ENCODE data around the gene ROR1.

The ROR1 gene

DNA sequence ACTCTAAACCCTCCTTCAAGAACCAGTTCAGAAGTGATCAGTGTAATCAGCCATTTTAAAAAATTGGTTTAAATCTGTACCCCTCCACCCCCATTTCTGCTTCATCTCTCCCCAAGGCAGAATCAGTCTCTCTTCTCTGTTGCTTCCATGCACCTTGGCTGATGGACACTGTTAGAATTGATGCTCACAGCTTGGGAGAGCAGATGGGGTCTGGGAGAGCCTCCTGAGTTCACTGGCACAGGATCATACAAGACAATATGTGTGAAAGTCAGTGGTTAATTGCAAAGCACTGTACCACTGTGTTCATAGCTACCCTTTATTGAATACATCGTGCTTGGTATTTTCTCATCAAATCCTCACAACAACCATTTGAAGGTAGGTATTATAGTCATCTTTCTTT, 140.9 kb downstream of the ROR1 start:
- H3K27me3 ChIP-seq (ENCODE audit: control insufficient read depth in 1 of 2, insufficient read depth in 1 of 2, low read length in 2 of 2), result no peaks in the 10 kb centered on the region
- no peak overlapping the region for H3K4me2 ChIP-seq (ENCODE audit: low read length, poor library complexity, severe bottlenecking)
- no peak overlapping the region for H3K9ac ChIP-seq (ENCODE audit: low read length)
- peaks cover 20% of the 10 kb centered on the region for H3K4me1 ChIP-seq (ENCODE audit: control insufficient read depth, insufficient read depth, low read depth, low read length)
- no peak overlapping the region for H3K18ac ChIP-seq (ENCODE audit: low read depth in 1 of 2, low read length in 2 of 2)
- H2AFZ ChIP-seq (ENCODE audit: low read depth, low read length), result no peak overlapping the region
- H3K4ac ChIP-seq (ENCODE audit: low read depth in 1 of 2, low read length in 2 of 2), result no peak overlapping the region
- no peaks in the 10 kb centered on the region for H3K9me3 ChIP-seq (ENCODE audit: control insufficient read depth, low read length)
- no CpG with 5 or more reads among the region's 1 CpG for WGBS
- H3K23ac ChIP-seq (ENCODE audit: low read length in 2 of 2), result no peak overlapping the region
- H4K8ac ChIP-seq (ENCODE audit: low read length), result no peak overlapping the region
- no peak overlapping the region for H3K4me3 ChIP-seq (ENCODE audit: insufficient read depth in 1 of 2, low read depth in 1 of 2, low read length in 2 of 2)
- no peak overlapping the region for H2BK5ac ChIP-seq (ENCODE audit: low read depth, low read length, poor library complexity, severe bottlenecking)
- H4K91ac ChIP-seq (ENCODE audit: low read length), result no peak overlapping the region
- H2BK15ac ChIP-seq (ENCODE audit: low read depth, poor library complexity, severe bottlenecking), result no peak overlapping the region
- no peak overlapping the region for H2BK12ac ChIP-seq (ENCODE audit: low read length in 2 of 2)
- peaks cover 16% of the 10 kb centered on the region for H3K79me1 ChIP-seq (replicated peaks; ENCODE audit: low read length, poor library complexity, severe bottlenecking)
- no peak for DNase-seq
- no peak overlapping the region for H2AK5ac ChIP-seq (ENCODE audit: low read length, severe bottlenecking)
- H3K14ac ChIP-seq (ENCODE audit: low read length in 2 of 2), result no peak overlapping the region
- no peak overlapping the region for H3K27ac ChIP-seq (ENCODE audit: low read length, poor library complexity, severe bottlenecking)
- H2BK120ac ChIP-seq (ENCODE audit: low read depth, low read length), result no peak overlapping the region
- H3K36me3 ChIP-seq (ENCODE audit: control insufficient read depth in 1 of 2, insufficient read depth in 2 of 2, low read depth in 1 of 2, low read length in 2 of 2), result no peaks in the 10 kb centered on the region

DNA sequence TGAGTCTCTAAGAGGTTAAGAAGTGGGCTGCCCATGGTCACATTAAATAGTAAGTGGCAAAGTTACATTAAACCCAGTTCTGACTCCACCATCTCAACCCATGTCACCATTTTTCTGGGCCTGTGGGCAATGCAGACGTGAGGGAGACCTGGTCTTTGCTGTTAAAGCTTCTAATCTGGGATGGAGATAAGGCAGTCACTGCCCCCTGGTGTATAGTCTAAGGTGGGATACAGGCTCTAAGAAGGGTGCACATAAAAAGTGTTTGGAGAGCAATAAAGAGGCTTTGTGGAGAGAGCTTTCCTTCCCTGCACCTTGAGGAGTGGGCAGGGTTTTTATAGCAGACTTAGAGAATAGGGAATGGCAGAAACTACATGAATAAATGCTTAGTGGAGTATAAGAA, 141.3 kb downstream of the ROR1 start:
- H3K23ac ChIP-seq (ENCODE audit: low read length in 2 of 2), result no peak overlapping the region
- H3K27me3 ChIP-seq (ENCODE audit: control insufficient read depth in 1 of 2, insufficient read depth in 1 of 2, low read length in 2 of 2), result no peaks in the 10 kb centered on the region
- H2BK5ac ChIP-seq (ENCODE audit: low read depth, low read length, poor library complexity, severe bottlenecking), result no peak overlapping the region
- no peak overlapping the region for H2BK120ac ChIP-seq (ENCODE audit: low read depth, low read length)
- peak; percentile 26 for DNase-seq
- H2BK12ac ChIP-seq (ENCODE audit: low read length in 2 of 2), result no peak overlapping the region
- H3K4ac ChIP-seq (ENCODE audit: low read depth in 1 of 2, low read length in 2 of 2), result no peak overlapping the region
- no peak overlapping the region for H2AFZ ChIP-seq (ENCODE audit: low read depth, low read length)
- H2BK15ac ChIP-seq (ENCODE audit: low read depth, poor library complexity, severe bottlenecking), result no peak overlapping the region
- no peak overlapping the region for H3K4me3 ChIP-seq (ENCODE audit: insufficient read depth in 1 of 2, low read depth in 1 of 2, low read length in 2 of 2)
- no peaks in the 10 kb centered on the region for H3K36me3 ChIP-seq (ENCODE audit: control insufficient read depth in 1 of 2, insufficient read depth in 2 of 2, low read depth in 1 of 2, low read length in 2 of 2)
- H3K9ac ChIP-seq (ENCODE audit: low read length), result no peak overlapping the region
- H2AK5ac ChIP-seq (ENCODE audit: low read length, severe bottlenecking), result no peak overlapping the region
- WGBS, result 96% methylated on average over 1 of the region's 1 CpG
- H3K79me1 ChIP-seq (replicated peaks; ENCODE audit: low read length, poor library complexity, severe bottlenecking), result peaks cover 16% of the 10 kb centered on the region
- H3K27ac ChIP-seq (ENCODE audit: low read length, poor library complexity, severe bottlenecking), result no peak overlapping the region
- H3K9me3 ChIP-seq (ENCODE audit: control insufficient read depth, low read length), result no peaks in the 10 kb centered on the region
- no peak overlapping the region for H3K14ac ChIP-seq (ENCODE audit: low read length in 2 of 2)
- no peak overlapping the region for H3K18ac ChIP-seq (ENCODE audit: low read depth in 1 of 2, low read length in 2 of 2)
- H4K91ac ChIP-seq (ENCODE audit: low read length), result no peak overlapping the region
- no peak overlapping the region for H3K4me2 ChIP-seq (ENCODE audit: low read length, poor library complexity, severe bottlenecking)
- H3K4me1 ChIP-seq (ENCODE audit: control insufficient read depth, insufficient read depth, low read depth, low read length), result peaks cover 20% of the 10 kb centered on the region
- no peak overlapping the region for H4K8ac ChIP-seq (ENCODE audit: low read length)

GRCh38 chr1:63916485-63917360, 142.9 kb downstream of the ROR1 start:
- H3K4me1 ChIP-seq (ENCODE audit: control insufficient read depth, insufficient read depth, low read depth, low read length), result peaks cover 25% of the 10 kb centered on the region
- no peak overlapping the region for H2AFZ ChIP-seq (ENCODE audit: low read depth, low read length)
- H3K36me3 ChIP-seq (ENCODE audit: control insufficient read depth in 1 of 2, insufficient read depth in 2 of 2, low read depth in 1 of 2, low read length in 2 of 2), result no peaks in the 10 kb centered on the region
- no peak overlapping the region for H2BK5ac ChIP-seq (ENCODE audit: low read depth, low read length, poor library complexity, severe bottlenecking)
- no peak overlapping the region for H3K9ac ChIP-seq (ENCODE audit: low read length)
- peak overlapping the region; percentile 76 for H2AK5ac ChIP-seq (ENCODE audit: low read length, severe bottlenecking)
- no peak overlapping the region for H2BK120ac ChIP-seq (ENCODE audit: low read depth, low read length)
- no peak for DNase-seq
- no peak overlapping the region for H4K8ac ChIP-seq (ENCODE audit: low read length)
- no peaks in the 10 kb centered on the region for H3K27me3 ChIP-seq (ENCODE audit: control insufficient read depth in 1 of 2, insufficient read depth in 1 of 2, low read length in 2 of 2)
- no peak overlapping the region for H3K27ac ChIP-seq (ENCODE audit: low read length, poor library complexity, severe bottlenecking)
- H3K79me1 ChIP-seq (replicated peaks; ENCODE audit: low read length, poor library complexity, severe bottlenecking), result peaks cover 12% of the 10 kb centered on the region
- H3K18ac ChIP-seq (ENCODE audit: low read depth in 1 of 2, low read length in 2 of 2), result no peak overlapping the region
- WGBS, result 98% methylated on average over 2 of the region's 2 CpGs
- H3K23ac ChIP-seq (ENCODE audit: low read length in 2 of 2), result no peak overlapping the region
- H3K4me3 ChIP-seq (ENCODE audit: insufficient read depth in 1 of 2, low read depth in 1 of 2, low read length in 2 of 2), result no peak overlapping the region
- peak overlapping the region in 1 of 2 experiments; percentile 4 for H3K14ac ChIP-seq (ENCODE audit: low read length in 2 of 2)
- no peak overlapping the region for H2BK12ac ChIP-seq (ENCODE audit: low read length in 2 of 2)
- H4K91ac ChIP-seq (ENCODE audit: low read length), result no peak overlapping the region
- no peaks in the 10 kb centered on the region for H3K9me3 ChIP-seq (ENCODE audit: control insufficient read depth, low read length)
- H3K4me2 ChIP-seq (ENCODE audit: low read length, poor library complexity, severe bottlenecking), result no peak overlapping the region
- no peak overlapping the region for H3K4ac ChIP-seq (ENCODE audit: low read depth in 1 of 2, low read length in 2 of 2)
- H2BK15ac ChIP-seq (ENCODE audit: low read depth, poor library complexity, severe bottlenecking), result no peak overlapping the region

DNA sequence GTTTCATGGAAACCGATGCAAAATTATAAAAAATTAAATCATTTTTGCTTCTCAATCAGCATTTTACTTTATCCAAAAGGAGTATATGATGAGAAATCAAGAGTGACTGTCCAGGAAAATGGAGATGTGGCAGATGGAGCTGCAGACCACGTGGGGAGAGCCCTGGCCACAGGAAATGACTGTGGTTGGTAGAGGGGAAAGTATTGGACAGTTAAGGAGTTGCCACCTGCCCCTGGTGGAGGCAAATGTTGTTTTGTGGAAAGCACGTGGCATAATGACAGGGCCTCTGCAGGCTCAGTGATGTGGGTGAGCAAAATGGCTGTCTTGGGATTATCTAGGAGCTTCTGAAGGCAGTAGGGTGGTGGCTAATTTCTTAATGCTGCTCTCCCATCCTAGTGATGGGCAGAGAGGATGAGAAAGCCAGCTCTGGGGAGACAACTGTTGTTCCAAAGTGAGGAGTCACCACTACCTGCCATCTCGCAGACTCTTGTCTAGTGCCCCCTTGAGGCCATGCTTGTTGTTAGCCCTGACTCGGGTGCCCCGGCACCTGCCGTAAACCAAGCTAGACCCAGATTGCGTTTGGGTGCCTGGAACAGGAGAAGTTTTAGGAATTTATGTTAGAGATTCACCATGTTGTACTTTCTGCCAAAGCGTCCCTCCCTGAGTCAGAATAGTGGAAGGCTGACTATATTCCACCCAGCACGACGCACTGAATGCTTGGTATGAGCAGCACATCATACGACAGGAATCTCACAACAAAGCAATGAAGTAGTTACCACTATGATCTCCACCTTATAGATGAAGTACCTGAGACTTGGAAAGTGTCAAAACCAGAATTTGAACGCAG, 144.0 kb downstream of the ROR1 start:
- Histone ChIP-seq H3K9me3 (ENCODE audit: control insufficient read depth, low read length) (no peaks in the 10 kb centered on the region), H3K14ac (ENCODE audit: low read length in 2 of 2) (no peak overlapping the region), H2BK5ac (ENCODE audit: low read depth, low read length, poor library complexity, severe bottlenecking) (no peak overlapping the region), H3K27ac (ENCODE audit: low read length, poor library complexity, severe bottlenecking) (peak overlapping the region; percentile 21), H3K4me3 (ENCODE audit: insufficient read depth in 1 of 2, low read depth in 1 of 2, low read length in 2 of 2) (no peak overlapping the region), H3K36me3 (ENCODE audit: control insufficient read depth in 1 of 2, insufficient read depth in 2 of 2, low read depth in 1 of 2, low read length in 2 of 2) (no peaks in the 10 kb centered on the region), H4K8ac (ENCODE audit: low read length) (no peak overlapping the region), H4K91ac (ENCODE audit: low read length) (peak overlapping the region; percentile 53), H3K79me1 (replicated peaks; ENCODE audit: low read length, poor library complexity, severe bottlenecking) (peaks cover 11% of the 10 kb centered on the region), H2BK15ac (ENCODE audit: low read depth, poor library complexity, severe bottlenecking) (no peak overlapping the region), H3K18ac (ENCODE audit: low read depth in 1 of 2, low read length in 2 of 2) (no peak overlapping the region), H3K27me3 (ENCODE audit: control insufficient read depth in 1 of 2, insufficient read depth in 1 of 2, low read length in 2 of 2) (no peaks in the 10 kb centered on the region), H3K23ac (ENCODE audit: low read length in 2 of 2) (no peak overlapping the region), H2AK5ac (ENCODE audit: low read length, severe bottlenecking) (peak overlapping the region; percentile 46), H3K9ac (ENCODE audit: low read length) (no peak overlapping the region), H3K4me1 (ENCODE audit: control insufficient read depth, insufficient read depth, low read depth, low read length) (peaks cover 25% of the 10 kb centered on the region), H2BK12ac (ENCODE audit: low read length in 2 of 2) (peak overlapping the region in 1 of 2 experiments; percentile 23), H2AFZ (ENCODE audit: low read depth, low read length) (no peak overlapping the region), H3K4me2 (ENCODE audit: low read length, poor library complexity, severe bottlenecking) (no peak overlapping the region), H2BK120ac (ENCODE audit: low read depth, low read length) (no peak overlapping the region), H3K4ac (ENCODE audit: low read depth in 1 of 2, low read length in 2 of 2) (peak overlapping the region in 1 of 2 experiments; percentile 7)
- WGBS, result 87% methylated on average over 12 of the region's 13 CpGs
- no peak for DNase-seq
